DOHH2 (cell line): ENCODE results near the gene AXIN1.

Source experiments
- H3F3A ChIP-seq: fragments of 200-600 bp; sonication (generic), shearing (Covaris generic); 2 replicates; pipeline ENCODE4 v1.6.0; 2016; ENCODE audit warnings: antibody characterized with exemption, mild to moderate bottlenecking; ENCODE audit not compliant: control insufficient read depth, insufficient read depth
- H3K27ac ChIP-seq: fragments of 200-600 bp; sonication (generic); 2 replicates; pipeline ENCODE4 v1.5.1; 2014; ENCODE audit warnings: low read depth, mild to moderate bottlenecking, low read length, moderate library complexity
- H3K27me3 ChIP-seq: fragments of 200-600 bp; sonication (generic); 2 replicates; pipeline ENCODE4 v1.6.1; 2014; ENCODE audit warnings: mild to moderate bottlenecking, low read length, mixed read lengths; ENCODE audit not compliant: control insufficient read depth
- H3K36me3 ChIP-seq: fragments of 200-600 bp; sonication (generic); 2 replicates; pipeline ENCODE4 v1.6.1; 2014; ENCODE audit warnings: mild to moderate bottlenecking, low read length, moderate library complexity, mixed read lengths; ENCODE audit not compliant: control insufficient read depth
- H3K4me1 ChIP-seq: fragments of 200-600 bp; sonication (generic); 2 replicates; pipeline ENCODE4 v1.6.1; 2014; ENCODE audit warnings: mild to moderate bottlenecking, low read length, mixed read lengths; ENCODE audit not compliant: control insufficient read depth
- H3K4me2 ChIP-seq: fragments of 200-600 bp; sonication (generic); 2 replicates; pipeline ENCODE4 v1.6.0; 2014; ENCODE audit warnings: mild to moderate bottlenecking, low read length, moderate library complexity
- H3K4me3 ChIP-seq: fragments of 200-600 bp; sonication (generic); 2 replicates; pipeline ENCODE4 v1.5.1; 2014; ENCODE audit warnings: mild to moderate bottlenecking, low read length, mixed read lengths
- H3K79me2 ChIP-seq: fragments of 200-600 bp; sonication (generic); 2 replicates; pipeline ENCODE4 v1.6.1; 2014; ENCODE audit warnings: mild to moderate bottlenecking, low read length, mixed read lengths; ENCODE audit not compliant: control insufficient read depth
- H3K9me2 ChIP-seq: fragments of 200-600 bp; sonication (generic); replicated peaks from 2 replicates; pipeline ENCODE4 v1.6.1; 2014; ENCODE audit warnings: mild to moderate bottlenecking, low read length, mixed read lengths; ENCODE audit not compliant: control insufficient read depth
- H3K9me3 ChIP-seq: fragments of 200-600 bp; sonication (generic); 2 replicates; pipeline ENCODE4 v1.6.1; 2014; ENCODE audit warnings: antibody characterized with exemption, low read length, mixed read lengths; ENCODE audit not compliant: control insufficient read depth, insufficient read depth
- H4K20me1 ChIP-seq: fragments of 200-600 bp; sonication (generic); 2 replicates; pipeline ENCODE4 v1.6.0; 2014; ENCODE audit warnings: low read depth, mild to moderate bottlenecking, antibody characterized with exemption, low read length, moderate library complexity; ENCODE audit not compliant: control insufficient read depth, insufficient read depth
- EZH2phosphoT487 ChIP-seq: fragments of 200-600 bp; sonication (generic); IDR thresholded peaks from 2 replicates; pipeline ENCODE4 v1.6.1; 2017; ENCODE audit warnings: borderline replicate concordance, mild to moderate bottlenecking, antibody characterized with exemption, low read length, moderate library complexity, mixed read lengths
- TF ChIP-seq, protein P1 (sequence below): fragments of 200-600 bp; sonication (generic); IDR thresholded peaks from one replicate; pipeline ENCODE4 v1.5.1; 2014; ENCODE audit warnings: antibody characterized with exemption, mild to moderate bottlenecking, low read depth, low read length; ENCODE audit not compliant: poor library complexity, severe bottlenecking

Gene AXIN1

DNA sequence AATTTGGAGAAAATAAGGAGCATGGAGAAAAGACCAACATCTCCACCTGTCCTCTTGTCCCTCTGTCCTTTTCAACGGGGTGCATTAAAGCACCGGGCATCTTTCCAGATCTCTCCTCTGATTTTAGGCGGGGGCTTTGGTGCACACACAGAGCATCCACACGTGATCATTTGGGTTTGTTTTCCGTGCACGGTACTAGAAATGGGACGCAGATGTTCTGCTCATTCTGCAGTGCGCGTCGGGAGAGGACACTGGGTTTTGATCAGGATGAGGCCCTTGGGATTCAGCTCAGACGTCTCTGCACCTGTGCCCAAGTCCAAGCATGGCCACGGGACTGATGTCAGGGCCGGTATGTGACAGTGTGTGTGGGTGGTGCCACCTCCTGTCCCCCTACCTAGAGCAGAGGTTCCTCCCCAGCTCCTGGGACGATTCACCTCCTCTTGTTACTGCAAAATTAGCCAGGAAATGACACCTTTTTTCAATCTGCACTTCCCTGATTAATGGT, 37.7 kb downstream of the AXIN1 start:
- Histone ChIP-seq H3K79me2 (peaks cover 46% of the 10 kb centered on the region), H3K4me3 (no peak overlapping the region), H3F3A (no peaks in the 10 kb centered on the region), H3K27me3 (no peaks in the 10 kb centered on the region), H3K4me1 (no peaks in the 10 kb centered on the region), H3K9me3 (no peaks in the 10 kb centered on the region), H3K9me2 (no peaks in the 10 kb centered on the region), H3K4me2 (no peak overlapping the region), H3K36me3 (peaks cover 21% of the 10 kb centered on the region), H4K20me1 (no peaks in the 10 kb centered on the region), H3K27ac (no peak overlapping the region)
- TF ChIP-seq, protein P1, sequence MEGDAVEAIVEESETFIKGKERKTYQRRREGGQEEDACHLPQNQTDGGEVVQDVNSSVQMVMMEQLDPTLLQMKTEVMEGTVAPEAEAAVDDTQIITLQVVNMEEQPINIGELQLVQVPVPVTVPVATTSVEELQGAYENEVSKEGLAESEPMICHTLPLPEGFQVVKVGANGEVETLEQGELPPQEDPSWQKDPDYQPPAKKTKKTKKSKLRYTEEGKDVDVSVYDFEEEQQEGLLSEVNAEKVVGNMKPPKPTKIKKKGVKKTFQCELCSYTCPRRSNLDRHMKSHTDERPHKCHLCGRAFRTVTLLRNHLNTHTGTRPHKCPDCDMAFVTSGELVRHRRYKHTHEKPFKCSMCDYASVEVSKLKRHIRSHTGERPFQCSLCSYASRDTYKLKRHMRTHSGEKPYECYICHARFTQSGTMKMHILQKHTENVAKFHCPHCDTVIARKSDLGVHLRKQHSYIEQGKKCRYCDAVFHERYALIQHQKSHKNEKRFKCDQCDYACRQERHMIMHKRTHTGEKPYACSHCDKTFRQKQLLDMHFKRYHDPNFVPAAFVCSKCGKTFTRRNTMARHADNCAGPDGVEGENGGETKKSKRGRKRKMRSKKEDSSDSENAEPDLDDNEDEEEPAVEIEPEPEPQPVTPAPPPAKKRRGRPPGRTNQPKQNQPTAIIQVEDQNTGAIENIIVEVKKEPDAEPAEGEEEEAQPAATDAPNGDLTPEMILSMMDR: no peak
- TF ChIP-seq EZH2phosphoT487: no peak

DNA sequence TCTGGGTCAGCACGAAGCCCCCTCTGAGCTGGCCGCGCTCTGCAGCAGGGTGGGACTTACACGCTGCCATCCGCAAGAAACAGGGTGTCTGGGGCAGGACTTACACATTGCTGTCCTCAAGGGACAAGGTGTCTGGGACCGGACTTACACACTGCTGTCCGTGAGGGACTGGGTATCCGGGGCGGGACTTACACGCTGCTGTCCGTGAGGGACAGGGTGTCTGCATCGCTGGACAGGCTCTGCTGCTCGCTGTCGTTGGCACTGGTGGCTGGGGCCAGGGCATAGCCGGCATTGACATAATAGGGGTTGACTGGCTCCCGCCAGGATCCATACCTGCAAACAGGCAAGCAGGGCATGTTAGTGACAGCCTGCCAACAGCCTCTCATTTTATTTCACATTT, 38.2 kb downstream of the AXIN1 start:
- no peak for TF ChIP-seq EZH2phosphoT487
- TF ChIP-seq, protein P1: no peak
- Histone ChIP-seq H3K36me3 (peaks cover 23% of the 10 kb centered on the region), H3K27me3 (no peaks in the 10 kb centered on the region), H3K79me2 (peaks cover 41% of the 10 kb centered on the region), H3K4me1 (no peaks in the 10 kb centered on the region), H3K27ac (no peak overlapping the region), H3K9me2 (no peaks in the 10 kb centered on the region), H4K20me1 (no peaks in the 10 kb centered on the region), H3K4me3 (no peak overlapping the region), H3F3A (no peaks in the 10 kb centered on the region), H3K9me3 (no peaks in the 10 kb centered on the region), H3K4me2 (no peak overlapping the region)

DNA sequence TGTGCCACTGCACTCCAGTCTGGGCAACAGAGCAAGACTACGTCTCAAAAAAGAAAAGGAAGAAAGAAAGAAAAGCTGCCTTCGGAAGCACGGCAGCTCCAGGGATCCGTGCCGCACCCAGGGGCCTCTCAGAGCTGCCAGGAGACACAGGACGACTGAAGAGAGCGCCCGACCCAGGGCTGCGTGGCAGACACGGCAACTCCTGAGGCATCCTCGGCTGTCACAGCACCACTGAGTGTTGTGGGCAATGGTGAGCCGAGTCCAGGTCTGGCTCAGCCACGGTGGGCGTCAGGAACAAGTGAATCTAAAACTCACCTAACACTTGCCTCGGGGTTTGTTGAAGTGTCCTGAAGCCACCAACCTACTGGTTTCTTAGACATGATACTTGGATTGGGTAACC, 40.8 kb downstream of the AXIN1 start:
- TF ChIP-seq, protein P1: no peak
- no peak for TF ChIP-seq EZH2phosphoT487
- H3F3A ChIP-seq: no peaks in the 10 kb centered on the region
- no peaks in the 10 kb centered on the region for H3K27me3 ChIP-seq
- no peaks in the 10 kb centered on the region for H3K9me3 ChIP-seq
- H3K36me3 ChIP-seq: peaks cover 28% of the 10 kb centered on the region
- no peaks in the 10 kb centered on the region for H3K9me2 ChIP-seq
- H3K27ac ChIP-seq: no peak overlapping the region
- H3K4me3 ChIP-seq: no peak overlapping the region
- H3K79me2 ChIP-seq: peaks cover 14% of the 10 kb centered on the region
- H3K4me2 ChIP-seq: no peak overlapping the region
- H3K4me1 ChIP-seq: no peaks in the 10 kb centered on the region
- no peaks in the 10 kb centered on the region for H4K20me1 ChIP-seq

DNA sequence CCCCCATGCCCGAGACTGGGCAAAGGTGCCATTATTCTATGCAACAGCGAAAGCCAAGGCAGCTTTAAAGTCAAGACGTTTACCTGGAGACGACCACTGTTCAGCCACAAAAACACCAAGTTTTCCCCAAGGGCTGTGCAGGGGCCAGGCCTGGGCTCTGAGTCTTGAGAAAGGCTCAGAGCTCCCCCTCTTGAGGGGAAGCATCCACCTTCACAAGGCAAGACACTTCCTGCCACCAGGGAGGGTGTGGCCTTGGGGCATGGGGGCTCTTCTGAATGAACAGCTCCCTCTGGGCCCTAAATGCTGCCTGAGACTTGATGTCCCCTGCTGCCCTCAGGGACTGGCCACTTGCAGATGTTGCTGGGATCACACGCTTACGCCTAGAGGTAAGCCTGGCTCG, 43.0 kb downstream of the AXIN1 start:
- TF ChIP-seq, protein P1: no peak
- TF ChIP-seq EZH2phosphoT487: no peak
- Histone ChIP-seq H4K20me1 (no peaks in the 10 kb centered on the region), H3K36me3 (peaks cover 28% of the 10 kb centered on the region), H3K4me1 (no peaks in the 10 kb centered on the region), H3K79me2 (peaks cover 2% of the 10 kb centered on the region; the same call in 1 of the 2 replicates), H3K27me3 (no peaks in the 10 kb centered on the region), H3K9me2 (no peaks in the 10 kb centered on the region), H3F3A (no peaks in the 10 kb centered on the region), H3K4me3 (no peak overlapping the region), H3K9me3 (no peaks in the 10 kb centered on the region), H3K27ac (no peak overlapping the region), H3K4me2 (no peak overlapping the region)
